NCI-H345 (cell line): ENCODE data around the gene HDGF.
"Not testable (repeated sequence)": the region's sequence is repeated elsewhere in the genome, so short reads cannot be mapped to it uniquely, and the experiment has no call there.

Experiments
- DNase-seq: peaks from one replicate; lab custom pipeline; 2025; lab: John Stamatoyannopoulos, UW

The HDGF gene

GRCh38 chr1:156767101-156767878 is 15.8 kb upstream of the HDGF start, which contains the start of gene PRCC:
TSS of gene PRCC (plus strand) at chr1:156767535. CDS start at chr1:156767772, 237 bp downstream.
- peak; percentile 100 for DNase-seq

- DNase-seq = no peak
Observed at GRCh38 chr1:156766298-156767100, 15.0 kb upstream of the HDGF start.

GRCh38 chr1:156765666-156766065 is 14.2 kb upstream of the HDGF start:
- no peak for DNase-seq

GRCh38 chr1:156765136-156765535 is 13.7 kb upstream of the HDGF start:
- DNase-seq = not testable (repeated sequence)

- no peak for DNase-seq
Observed at GRCh38 chr1:156760796-156761104, 9.3 kb upstream of the HDGF start.

GRCh38 chr1:156760092-156760795 is 8.8 kb upstream of the HDGF start:
- DNase-seq = no peak

- not testable (repeated sequence) for DNase-seq
Observed at GRCh38 chr1:156757572-156758253, 6.2 kb upstream of the HDGF start.

GRCh38 chr1:156756355-156756754 is 4.9 kb upstream of the HDGF start:
- no peak for DNase-seq

GRCh38 chr1:156755527-156755950 is 4.1 kb upstream of the HDGF start:
- no peak for DNase-seq

- DNase-seq = no peak
Observed at GRCh38 chr1:156754219-156754618, 2.7 kb upstream of the HDGF start.

GRCh38 chr1:156752843-156753482 is 1.5 kb upstream of the HDGF start:
- no peak for DNase-seq

GRCh38 chr1:156751757-156752481 is 444 bp upstream of the HDGF start:
- DNase-seq = peak; percentile 97

- no peak for DNase-seq
Observed at GRCh38 chr1:156750711-156751450, 594 bp downstream of the HDGF start.

- DNase-seq = no peak
Observed at GRCh38 chr1:156750191-156750672, 1.2 kb downstream of the HDGF start.

- DNase-seq = no peak
Observed at GRCh38 chr1:156749419-156750118, 1.9 kb downstream of the HDGF start.

- DNase-seq = no peak
Observed at GRCh38 chr1:156748670-156749418, 2.6 kb downstream of the HDGF start.

- no peak for DNase-seq
Observed at GRCh38 chr1:156747742-156748669, 3.5 kb downstream of the HDGF start.
